SK-N-SH (cell line): ENCODE results near the gene WWOX. TPM values are rescaled to one million over a fixed set of nuclear protein-coding genes. Genes with fewer than 3 reads are reported as not detected.

Experiments
- CTCF ChIA-PET: fragments of 300-600, 350-600 bp; formaldehyde crosslinking; extraction: SDS; loops from one replicate; lab custom pipeline; 2021; lab: Yijun Ruan, JAX
- POLR2A ChIA-PET: fragments of 350-600 bp; sonication (Branson Sonifier 250); formaldehyde crosslinking; extraction: SDS; loops from one replicate; lab custom pipeline; 2020; ENCODE audit warnings: antibody characterized with exemption, inconsistent platforms; lab: Yijun Ruan, JAX
- DNase-seq: peaks from one replicate; pipeline ENCODE4 v3.0.0; 2012
- H2AFZ ChIP-seq: fragments of 200-600 bp; sonication (generic); 2 replicates; pipeline ENCODE4 v1.8.1; 2016; ENCODE audit warnings: antibody characterized with exemption, mild to moderate bottlenecking, low read depth
- H3F3A ChIP-seq: fragments of 200-600 bp; sonication (generic); replicated peaks from 2 replicates; pipeline ENCODE3; 2016; ENCODE audit warnings: antibody characterized with exemption, mild to moderate bottlenecking; ENCODE audit not compliant: insufficient read depth
- H3K27ac ChIP-seq, 2 experiments: fragments of 200-500 bp in 1 of 2; fragments of 200-600 bp in 1 of 2; sonication (Bioruptor generic) in 1 of 2; sonication (generic), shearing (Covaris generic) in 1 of 2; 2 replicates each; pipeline versions ENCODE4 v1.5.1 to v1.6.1; 2014 to 2016; ENCODE audit warnings: low read depth in 2 of 2, inconsistent platforms in 1 of 2, low read length in 1 of 2, mild to moderate bottlenecking in 1 of 2, mixed read lengths in 1 of 2
- H3K27me3 ChIP-seq: fragments of 200-600 bp; sonication (generic), shearing (Covaris generic); 2 replicates; pipeline ENCODE4 v1.6.1; 2016; ENCODE audit warnings: mixed run types; ENCODE audit not compliant: insufficient read depth
- H3K36me3 ChIP-seq, 2 experiments: fragments of 200-500 bp in 1 of 2; fragments of 200-600 bp in 1 of 2; sonication (Bioruptor generic) in 1 of 2; sonication (generic) in 1 of 2; replicated peaks in 1 of 2; 2 replicates each; pipeline versions ENCODE3 to v1.5.1; 2014 to 2016; ENCODE audit warnings: low read length in 1 of 2, mild to moderate bottlenecking in 1 of 2; ENCODE audit not compliant: insufficient read depth in 2 of 2, control insufficient read depth in 1 of 2
- H3K4me1 ChIP-seq, 2 experiments: fragments of 200-500 bp in 1 of 2; fragments of 200-600 bp in 1 of 2; sonication (Bioruptor generic) in 1 of 2; sonication (generic), shearing (Covaris generic) in 1 of 2; 2 replicates each; pipeline versions ENCODE4 v1.5.1 to v1.6.1; 2014 to 2016; ENCODE audit warnings: low read depth in 1 of 2, low read length in 1 of 2, mixed run types in 1 of 2; ENCODE audit not compliant: insufficient read depth in 2 of 2, control insufficient read depth in 1 of 2
- H3K4me2 ChIP-seq: fragments of 200-600 bp; sonication (generic), shearing (Covaris generic); 2 replicates; pipeline ENCODE4 v1.6.1; 2017; ENCODE audit warnings: mixed run types
- H3K4me3 ChIP-seq, 2 experiments: fragments of 200-500 bp in 1 of 2; fragments of 200-600 bp in 1 of 2; sonication (Bioruptor generic) in 1 of 2; sonication (generic), shearing (Covaris generic) in 1 of 2; 2 replicates each; pipeline versions ENCODE4 v1.5.1 to v1.8.1; 2014 to 2016; ENCODE audit warnings: low read depth in 2 of 2, inconsistent platforms in 1 of 2, low read length in 1 of 2, mild to moderate bottlenecking in 1 of 2, mixed read lengths in 1 of 2, moderate library complexity in 1 of 2
- H3K79me2 ChIP-seq: fragments of 200-600 bp; sonication (generic); 2 replicates; pipeline ENCODE4 v1.8.1; 2017; ENCODE audit warnings: mild to moderate bottlenecking; ENCODE audit not compliant: insufficient read depth
- H3K9ac ChIP-seq: fragments of 200-600 bp; sonication (generic); 2 replicates; pipeline ENCODE4 v1.6.1; 2017; ENCODE audit warnings: mixed run types
- H3K9me2 ChIP-seq: fragments of 200-600 bp; sonication (generic); 2 replicates; pipeline ENCODE4 v1.6.1; 2017; ENCODE audit warnings: mixed run types
- H3K9me3 ChIP-seq: fragments of 200-600 bp; sonication (generic); 2 replicates; pipeline ENCODE4 v1.6.1; 2017; ENCODE audit warnings: mixed run types, mild to moderate bottlenecking, moderate library complexity
- H4K20me1 ChIP-seq: fragments of 200-600 bp; sonication (generic); 2 replicates; pipeline ENCODE4 v1.6.1; 2017; ENCODE audit warnings: mild to moderate bottlenecking, mixed run types; ENCODE audit not compliant: insufficient read depth
- CHD2 ChIP-seq: fragments of 150-350 bp; IDR thresholded peaks from 2 replicates; pipeline ENCODE4 v1.6.1; 2018; ENCODE audit warnings: low read length; ENCODE audit not compliant: partially characterized antibody
- FOXM1 ChIP-seq: IDR thresholded peaks from 2 replicates; pipeline ENCODE4 v1.4.0; 2012; ENCODE audit warnings: low read depth, mild to moderate bottlenecking
- GABPA ChIP-seq: IDR thresholded peaks from 2 replicates; pipeline ENCODE4 v1.4.0; 2012; ENCODE audit warnings: low read depth, mild to moderate bottlenecking
- GATA2 ChIP-seq: sonication (generic); formaldehyde crosslinking; IDR thresholded peaks from 2 replicates; pipeline ENCODE4 v1.5.0; 2020; ENCODE audit warnings: mild to moderate bottlenecking, missing genetic modification reagents
- JUND ChIP-seq: IDR thresholded peaks from 2 replicates; pipeline ENCODE4 v1.4.0; 2012
- NFIC ChIP-seq: IDR thresholded peaks from 2 replicates; pipeline ENCODE4 v1.4.0; 2012; ENCODE audit warnings: borderline replicate concordance
- NRF1 ChIP-seq: IDR thresholded peaks from 2 replicates; pipeline ENCODE4 v1.6.1; 2012; ENCODE audit warnings: low read depth, mild to moderate bottlenecking, low read length
- RAD21 ChIP-seq: IDR thresholded peaks from 2 replicates; pipeline ENCODE4 v1.6.1; 2012; ENCODE audit warnings: mild to moderate bottlenecking, low read length
- RXRA ChIP-seq: IDR thresholded peaks from 2 replicates; pipeline ENCODE4 v1.4.0; 2012; ENCODE audit warnings: low read depth, mild to moderate bottlenecking, borderline replicate concordance
- TCF12 ChIP-seq: IDR thresholded peaks from 2 replicates; pipeline ENCODE4 v1.4.0; 2012
- YY1 ChIP-seq: IDR thresholded peaks from 2 replicates; pipeline ENCODE4 v1.4.0; 2012; ENCODE audit warnings: low read depth, mild to moderate bottlenecking
- WGBS: methylation state at CpG from one replicate; pipeline ENCODE4 v1.1.6; 2017; ENCODE audit warnings: low lambda C conversion rate; 5-methylcytosine and 5-hydroxymethylcytosine counted together
- polyA plus RNA-seq, 3 experiments: library from polyadenylated mRNA; depleted of rRNA; stranded (reverse); fragments of >200 nt; gene quantifications; 2 replicates each; pipeline ENCODE4 v1.2.3, GENCODE V29; 2012
- TF ChIP-seq, protein P1 (sequence below): fragments of 200-600 bp; sonication (generic); IDR thresholded peaks from 2 replicates; pipeline ENCODE4 v1.6.1; 2017; ENCODE audit warnings: antibody characterized with exemption, mild to moderate bottlenecking, moderate library complexity
- TF ChIP-seq, protein P2 (sequence below): IDR thresholded peaks from 2 replicates; pipeline ENCODE4 v1.6.1; 2012; ENCODE audit warnings: mild to moderate bottlenecking, low read depth, low read length, moderate library complexity
- TF ChIP-seq, protein P3 (sequence below): IDR thresholded peaks from 2 replicates; pipeline ENCODE4 v1.4.0; 2012; ENCODE audit warnings: low read depth, borderline replicate concordance

The WWOX gene
- polyA plus RNA-seq, 1 of the 3 experiments (the other 2 are of a cell fraction) = 10.8 TPM

DNA sequence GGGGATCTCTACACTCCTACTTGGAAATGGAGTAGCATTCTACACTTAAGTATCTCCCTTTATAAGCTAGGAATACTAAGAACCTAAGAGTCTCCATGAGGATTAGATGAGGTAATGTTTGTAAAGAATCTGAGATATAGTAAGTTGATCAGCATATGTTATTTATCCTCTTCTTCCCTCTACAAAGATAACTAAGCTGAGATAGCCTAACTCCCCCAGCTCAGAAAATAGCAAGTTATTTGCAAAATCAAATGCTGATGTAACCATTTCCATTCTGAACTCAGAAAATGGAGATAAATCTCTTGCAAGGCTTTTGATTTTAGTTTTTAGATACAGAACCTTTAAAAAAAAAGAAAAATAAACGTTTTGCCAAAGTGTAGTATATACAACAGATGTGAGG is 975.1 kb downstream of the WWOX start:
- no peak for DNase-seq
- H3K27ac ChIP-seq = no peak overlapping the region
- H3K9me2 ChIP-seq = no peaks in the 10 kb centered on the region
- no peaks in the 10 kb centered on the region for H3K79me2 ChIP-seq
- ChIA-PET CTCF (interaction anchor here (1.6 kb wide), 1 partner anchor 527 kb away, joined by 4 read pairs; no protein-coding TSS in a partner anchor), POLR2A (no interaction called here)
- no peaks in the 10 kb centered on the region for H3K27me3 ChIP-seq
- 2% methylated on average over 1 of the region's 1 CpG for WGBS
- H3K9ac ChIP-seq = no peak overlapping the region
- no peaks in the 10 kb centered on the region for H4K20me1 ChIP-seq
- H3K4me3 ChIP-seq = no peak overlapping the region
- no peaks in the 10 kb centered on the region for H3K4me1 ChIP-seq
- H3K36me3 ChIP-seq = no peaks in the 10 kb centered on the region
- H3F3A ChIP-seq = no peaks in the 10 kb centered on the region
- TF ChIP-seq NRF1 = no peak
- TF ChIP-seq YY1 = no peak
- TF ChIP-seq, protein P1, sequence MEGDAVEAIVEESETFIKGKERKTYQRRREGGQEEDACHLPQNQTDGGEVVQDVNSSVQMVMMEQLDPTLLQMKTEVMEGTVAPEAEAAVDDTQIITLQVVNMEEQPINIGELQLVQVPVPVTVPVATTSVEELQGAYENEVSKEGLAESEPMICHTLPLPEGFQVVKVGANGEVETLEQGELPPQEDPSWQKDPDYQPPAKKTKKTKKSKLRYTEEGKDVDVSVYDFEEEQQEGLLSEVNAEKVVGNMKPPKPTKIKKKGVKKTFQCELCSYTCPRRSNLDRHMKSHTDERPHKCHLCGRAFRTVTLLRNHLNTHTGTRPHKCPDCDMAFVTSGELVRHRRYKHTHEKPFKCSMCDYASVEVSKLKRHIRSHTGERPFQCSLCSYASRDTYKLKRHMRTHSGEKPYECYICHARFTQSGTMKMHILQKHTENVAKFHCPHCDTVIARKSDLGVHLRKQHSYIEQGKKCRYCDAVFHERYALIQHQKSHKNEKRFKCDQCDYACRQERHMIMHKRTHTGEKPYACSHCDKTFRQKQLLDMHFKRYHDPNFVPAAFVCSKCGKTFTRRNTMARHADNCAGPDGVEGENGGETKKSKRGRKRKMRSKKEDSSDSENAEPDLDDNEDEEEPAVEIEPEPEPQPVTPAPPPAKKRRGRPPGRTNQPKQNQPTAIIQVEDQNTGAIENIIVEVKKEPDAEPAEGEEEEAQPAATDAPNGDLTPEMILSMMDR = no peak
- no peak for TF ChIP-seq GATA2 (CRISPR knock-in tag)
- TF ChIP-seq, protein P2, sequence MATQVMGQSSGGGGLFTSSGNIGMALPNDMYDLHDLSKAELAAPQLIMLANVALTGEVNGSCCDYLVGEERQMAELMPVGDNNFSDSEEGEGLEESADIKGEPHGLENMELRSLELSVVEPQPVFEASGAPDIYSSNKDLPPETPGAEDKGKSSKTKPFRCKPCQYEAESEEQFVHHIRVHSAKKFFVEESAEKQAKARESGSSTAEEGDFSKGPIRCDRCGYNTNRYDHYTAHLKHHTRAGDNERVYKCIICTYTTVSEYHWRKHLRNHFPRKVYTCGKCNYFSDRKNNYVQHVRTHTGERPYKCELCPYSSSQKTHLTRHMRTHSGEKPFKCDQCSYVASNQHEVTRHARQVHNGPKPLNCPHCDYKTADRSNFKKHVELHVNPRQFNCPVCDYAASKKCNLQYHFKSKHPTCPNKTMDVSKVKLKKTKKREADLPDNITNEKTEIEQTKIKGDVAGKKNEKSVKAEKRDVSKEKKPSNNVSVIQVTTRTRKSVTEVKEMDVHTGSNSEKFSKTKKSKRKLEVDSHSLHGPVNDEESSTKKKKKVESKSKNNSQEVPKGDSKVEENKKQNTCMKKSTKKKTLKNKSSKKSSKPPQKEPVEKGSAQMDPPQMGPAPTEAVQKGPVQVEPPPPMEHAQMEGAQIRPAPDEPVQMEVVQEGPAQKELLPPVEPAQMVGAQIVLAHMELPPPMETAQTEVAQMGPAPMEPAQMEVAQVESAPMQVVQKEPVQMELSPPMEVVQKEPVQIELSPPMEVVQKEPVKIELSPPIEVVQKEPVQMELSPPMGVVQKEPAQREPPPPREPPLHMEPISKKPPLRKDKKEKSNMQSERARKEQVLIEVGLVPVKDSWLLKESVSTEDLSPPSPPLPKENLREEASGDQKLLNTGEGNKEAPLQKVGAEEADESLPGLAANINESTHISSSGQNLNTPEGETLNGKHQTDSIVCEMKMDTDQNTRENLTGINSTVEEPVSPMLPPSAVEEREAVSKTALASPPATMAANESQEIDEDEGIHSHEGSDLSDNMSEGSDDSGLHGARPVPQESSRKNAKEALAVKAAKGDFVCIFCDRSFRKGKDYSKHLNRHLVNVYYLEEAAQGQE = no peak
- no peak for TF ChIP-seq NFIC
- TF ChIP-seq RXRA = no peak
- TF ChIP-seq JUND = no peak
- TF ChIP-seq RAD21 = no peak
- TF ChIP-seq GABPA = no peak
- TF ChIP-seq FOXM1 = no peak
- TF ChIP-seq, protein P3, sequence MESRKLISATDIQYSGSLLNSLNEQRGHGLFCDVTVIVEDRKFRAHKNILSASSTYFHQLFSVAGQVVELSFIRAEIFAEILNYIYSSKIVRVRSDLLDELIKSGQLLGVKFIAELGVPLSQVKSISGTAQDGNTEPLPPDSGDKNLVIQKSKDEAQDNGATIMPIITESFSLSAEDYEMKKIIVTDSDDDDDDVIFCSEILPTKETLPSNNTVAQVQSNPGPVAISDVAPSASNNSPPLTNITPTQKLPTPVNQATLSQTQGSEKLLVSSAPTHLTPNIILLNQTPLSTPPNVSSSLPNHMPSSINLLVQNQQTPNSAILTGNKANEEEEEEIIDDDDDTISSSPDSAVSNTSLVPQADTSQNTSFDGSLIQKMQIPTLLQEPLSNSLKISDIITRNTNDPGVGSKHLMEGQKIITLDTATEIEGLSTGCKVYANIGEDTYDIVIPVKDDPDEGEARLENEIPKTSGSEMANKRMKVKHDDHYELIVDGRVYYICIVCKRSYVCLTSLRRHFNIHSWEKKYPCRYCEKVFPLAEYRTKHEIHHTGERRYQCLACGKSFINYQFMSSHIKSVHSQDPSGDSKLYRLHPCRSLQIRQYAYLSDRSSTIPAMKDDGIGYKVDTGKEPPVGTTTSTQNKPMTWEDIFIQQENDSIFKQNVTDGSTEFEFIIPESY = no peak
- no peak for TF ChIP-seq CHD2
- no peak for TF ChIP-seq TCF12
- no peak overlapping the region for H3K4me2 ChIP-seq
- H2AFZ ChIP-seq = no peak overlapping the region
- H3K9me3 ChIP-seq = no peaks in the 10 kb centered on the region
